Stimulated activated CD8-positive, alpha-beta memory T cell treated with anti-CD3 and anti-CD28 coated beads, Interleukin-7, amount 100 ng/mL, for 4 hours (primary cell): ENCODE measurements around the gene UBC.

ENCODE experiments used
- DNase-seq, 2 donors: peaks; one replicate each; pipeline ENCODE4 v3.0.0-alpha.2; 2020; ENCODE audit warnings: low read depth in 2 of 2

The UBC gene

DNA sequence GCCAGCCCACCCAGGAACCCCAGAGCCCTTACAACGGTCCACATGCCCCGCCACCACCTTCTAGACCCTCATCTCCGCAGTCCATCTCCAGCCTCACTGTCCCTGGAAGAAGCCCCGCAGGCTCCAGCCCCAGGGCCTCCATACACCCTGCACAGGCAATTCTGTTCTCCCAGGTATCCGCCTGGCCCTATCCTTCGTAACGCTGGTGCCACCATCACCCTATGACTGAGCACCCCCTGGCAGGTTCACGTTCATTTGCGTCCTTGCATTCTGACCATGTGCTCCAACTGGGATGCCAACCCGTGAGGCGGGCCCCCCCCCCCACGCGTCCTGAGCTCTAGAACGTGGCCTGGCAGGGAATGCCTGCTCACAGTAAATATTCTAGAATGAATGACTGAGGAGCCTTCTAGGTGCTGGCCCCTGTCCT is 50.1 kb downstream of the UBC start:
- no peak for DNase-seq

DNA sequence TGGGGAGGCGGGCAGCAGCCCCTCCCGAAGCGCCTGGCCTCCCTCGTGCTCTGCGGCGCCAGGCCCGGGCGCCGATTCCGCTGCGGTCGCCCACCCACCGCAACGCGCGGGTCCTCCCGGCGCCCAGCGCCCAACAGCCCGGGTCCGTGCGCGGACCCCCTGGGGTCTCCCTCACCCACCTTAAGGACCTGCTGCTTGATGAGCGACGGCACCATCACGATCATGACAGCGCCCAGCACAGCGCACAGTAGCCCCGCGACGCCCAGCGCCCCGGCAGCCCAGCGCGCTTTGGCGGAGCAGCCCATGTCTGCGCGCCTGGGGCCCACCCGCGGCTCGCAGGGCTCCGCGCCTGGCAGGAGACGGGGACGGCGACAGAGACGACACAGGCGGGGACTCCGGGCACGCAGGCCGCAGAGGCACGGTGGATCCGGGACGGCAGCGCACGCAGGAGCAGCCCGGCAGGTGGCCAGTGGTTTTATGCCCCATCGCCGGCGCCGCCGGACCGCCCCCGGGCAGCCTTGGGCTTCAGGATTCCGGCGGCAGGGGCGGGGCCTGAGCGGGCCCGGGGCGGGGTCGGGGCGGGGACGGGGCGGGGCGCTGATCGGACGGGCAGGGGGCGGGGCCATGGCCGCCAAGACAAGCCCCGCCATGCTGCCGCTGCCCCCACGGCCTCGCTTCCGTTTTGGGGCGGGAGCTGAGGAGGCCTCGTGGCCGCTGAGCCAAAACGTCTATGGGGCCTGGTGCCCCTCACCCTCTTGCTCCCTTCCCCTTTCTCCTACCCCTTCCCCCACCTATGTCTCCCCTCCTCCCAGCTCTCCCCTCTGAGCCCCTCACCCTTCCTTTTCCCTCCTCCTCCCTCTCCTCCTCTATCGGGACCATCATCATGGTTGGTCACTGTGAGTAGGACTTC is 50.8 kb downstream of the UBC start, which contains the start of gene SCARB1:
TSS of gene SCARB1 (minus strand) at position 449 of the 910 bp plus-strand sequence. CDS start at position 305, 144 bp downstream.
- peak; percentile 48 to 74 for DNase-seq

GRCh38 chr12:124862768-124863415 is 51.6 kb downstream of the UBC start:
- no peak for DNase-seq

- no peak for DNase-seq
Measured at GRCh38 chr12:124861898-124862676, 52.4 kb downstream of the UBC start.
